ENCODE measurements around the gene BIN1.

GRCh38 chr2:127137741-127138140 is 30.8 kb upstream of the BIN1 start:
- TF ChIP-seq POLR2A (IDR thresholded peaks at IDR 0.05) (no peak), CTCF (IDR thresholded peaks at IDR 0.05) (no peak)
